ENCODE results near the gene UBXN11.

Gene UBXN11

GRCh38 chr1:26268290-26269197, 37.9 kb downstream of the UBXN11 start:
- no peak for DNase-seq

GRCh38 chr1:26265405-26265804, 41.0 kb downstream of the UBXN11 start:
- no peak for DNase-seq

- no peak for DNase-seq
These were observed 43.2 kb downstream of the UBXN11 start for GRCh38 chr1:26263212-26263611.

- no peak for DNase-seq
These were observed 46.9 kb downstream of the UBXN11 start for GRCh38 chr1:26259578-26259977.

- no peak for DNase-seq
These were observed 47.4 kb downstream of the UBXN11 start for GRCh38 chr1:26259005-26259404.

- DNase-seq = no peak
These were observed 49.2 kb downstream of the UBXN11 start for GRCh38 chr1:26257222-26257621.

GRCh38 chr1:26254404-26254803, 52.0 kb downstream of the UBXN11 start:
- DNase-seq = no peak

- DNase-seq = no peak
These were observed 53.7 kb downstream of the UBXN11 start for GRCh38 chr1:26252718-26253117.

- no peak for DNase-seq
These were observed 66.5 kb downstream of the UBXN11 start for GRCh38 chr1:26239936-26240335.

GRCh38 chr1:26237230-26237966, 69.0 kb downstream of the UBXN11 start:
- DNase-seq = no peak

GRCh38 chr1:26234644-26235370, 71.6 kb downstream of the UBXN11 start:
- DNase-seq = no peak

- peak; percentile 99 for DNase-seq
These were observed 72.4 kb downstream of the UBXN11 start, which contains the start of gene CEP85 for GRCh38 chr1:26233903-26234643. CEP85 (plus strand) TSS chr1:26234200; CDS start chr1:26239784, 5,584 bp downstream.
